Rectal smooth muscle tissue (tissue), 1 donor: Measurements from ENCODE around the gene SMAD4.
"Not testable (repeated sequence)": the region's sequence is repeated elsewhere in the genome, so short reads cannot be mapped to it uniquely, and the experiment has no call there.

Experiments
- H3K27ac ChIP-seq: one replicate; pipeline ENCODE4 v1.7.0; 2013; ENCODE audit warnings: low read depth, low read length, inconsistent platforms
- H3K27me3 ChIP-seq: one replicate; pipeline ENCODE4 v1.7.0; 2013; ENCODE audit warnings: low read length; ENCODE audit not compliant: control insufficient read depth, insufficient read depth
- H3K36me3 ChIP-seq: one replicate; pipeline ENCODE4 v1.7.0; 2013; ENCODE audit warnings: low read length; ENCODE audit not compliant: control insufficient read depth, insufficient read depth
- H3K4me1 ChIP-seq: one replicate; pipeline ENCODE4 v1.7.0; 2013; ENCODE audit warnings: low read length; ENCODE audit not compliant: control insufficient read depth, insufficient read depth
- H3K4me3 ChIP-seq: one replicate; pipeline ENCODE4 v1.7.0; 2013; ENCODE audit warnings: low read length
- H3K9ac ChIP-seq: one replicate; pipeline ENCODE4 v1.7.0; 2013; ENCODE audit warnings: low read length

SMAD4 gene

GRCh38 chr18:51083398-51083797, 53.4 kb downstream of the SMAD4 start:
- H3K27ac ChIP-seq, result no peak overlapping the region
- no peak overlapping the region for H3K4me3 ChIP-seq
- H3K4me1 ChIP-seq, result no peaks in the 10 kb centered on the region
- no peaks in the 10 kb centered on the region for H3K27me3 ChIP-seq
- H3K9ac ChIP-seq, result no peak overlapping the region
- H3K36me3 ChIP-seq, result peaks cover 11% of the 10 kb centered on the region

- H3K4me1 ChIP-seq, result no peaks in the 10 kb centered on the region
- no peak overlapping the region for H3K9ac ChIP-seq
- H3K27me3 ChIP-seq, result no peaks in the 10 kb centered on the region
- no peak overlapping the region for H3K4me3 ChIP-seq
- peaks cover 11% of the 10 kb centered on the region for H3K36me3 ChIP-seq
- H3K27ac ChIP-seq, result no peak overlapping the region
Observed at GRCh38 chr18:51088410-51088809, 58.4 kb downstream of the SMAD4 start.

DNA sequence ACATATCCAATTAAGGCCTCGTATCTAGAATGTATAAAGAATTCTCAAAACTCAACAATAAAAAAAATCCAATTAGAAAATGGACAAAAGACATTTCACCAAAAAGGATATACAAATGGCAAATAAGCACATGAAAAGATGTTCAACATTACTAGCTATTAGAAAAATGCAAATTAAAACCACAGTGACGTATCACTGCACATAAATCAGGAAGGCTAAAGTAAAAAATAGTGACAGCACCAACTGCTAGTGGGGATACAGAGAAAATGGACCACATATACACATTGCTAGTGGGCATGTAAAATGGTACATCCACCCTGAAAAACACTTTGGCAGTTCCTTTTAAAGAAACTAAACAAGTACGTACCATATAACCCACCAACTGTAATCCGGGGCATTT, 59.7 kb downstream of the SMAD4 start:
- H3K36me3 ChIP-seq, result peaks cover 8% of the 10 kb centered on the region
- no peaks in the 10 kb centered on the region for H3K27me3 ChIP-seq
- no peak overlapping the region for H3K9ac ChIP-seq

DNA sequence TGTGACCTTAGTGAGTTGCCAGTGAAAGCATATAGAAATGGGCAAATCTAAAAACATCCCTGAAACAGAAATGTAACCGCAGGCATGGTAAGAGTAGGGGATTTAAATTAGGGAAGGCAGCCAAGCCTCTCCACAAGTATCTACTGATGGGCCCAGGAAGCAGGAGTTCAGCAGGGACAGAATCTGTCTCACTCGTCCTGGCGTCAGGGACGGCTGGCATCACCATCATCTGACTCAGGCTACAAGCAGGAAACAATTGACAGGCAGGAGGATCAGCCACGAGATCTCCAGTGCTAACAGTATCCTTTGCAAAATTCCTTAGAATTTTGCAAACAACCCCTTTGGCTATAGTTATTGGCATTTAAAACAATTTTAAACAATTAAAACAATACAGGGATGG, 61.3 kb downstream of the SMAD4 start:
- no peaks in the 10 kb centered on the region for H3K27me3 ChIP-seq
- no peaks in the 10 kb centered on the region for H3K36me3 ChIP-seq
- no peak overlapping the region for H3K27ac ChIP-seq
- H3K9ac ChIP-seq, result no peak overlapping the region
- no peak overlapping the region for H3K4me3 ChIP-seq
- H3K4me1 ChIP-seq, result no peaks in the 10 kb centered on the region

More for the DNA sequence above, 59.7 kb downstream of the SMAD4 start:
- H3K27ac ChIP-seq, result no peak overlapping the region
- H3K4me1 ChIP-seq, result no peaks in the 10 kb centered on the region
- H3K4me3 ChIP-seq, result no peak overlapping the region

GRCh38 chr18:51092117-51092516, 62.1 kb downstream of the SMAD4 start:
- Histone ChIP-seq H3K27ac (no peak overlapping the region), H3K27me3 (no peaks in the 10 kb centered on the region), H3K4me1 (peaks cover 3% of the 10 kb centered on the region), H3K9ac (no peak overlapping the region), H3K36me3 (no peaks in the 10 kb centered on the region), H3K4me3 (no peak overlapping the region)

DNA sequence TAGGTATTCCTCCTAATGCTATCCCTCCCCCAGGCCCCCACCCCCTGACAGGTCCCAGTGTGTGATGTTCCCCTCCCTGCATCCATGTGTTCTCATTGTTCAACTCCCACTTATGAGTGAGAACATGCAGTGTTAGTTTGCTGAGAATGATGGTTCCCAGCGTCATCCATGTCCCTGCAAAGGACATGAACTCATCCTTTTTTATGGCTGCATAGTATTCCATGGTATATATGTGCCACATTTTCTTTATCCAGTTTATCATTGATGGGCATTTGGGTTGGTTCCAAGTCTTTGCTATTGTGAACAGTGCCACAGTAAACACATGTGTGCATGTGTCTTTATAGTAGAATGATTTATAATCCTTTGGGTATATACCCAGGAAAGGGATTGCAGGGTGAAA, 63.0 kb downstream of the SMAD4 start:
- not testable (repeated sequence) for H3K27me3 ChIP-seq, H3K27ac ChIP-seq, H3K9ac ChIP-seq, H3K4me1 ChIP-seq, H3K4me3 ChIP-seq, H3K36me3 ChIP-seq

DNA sequence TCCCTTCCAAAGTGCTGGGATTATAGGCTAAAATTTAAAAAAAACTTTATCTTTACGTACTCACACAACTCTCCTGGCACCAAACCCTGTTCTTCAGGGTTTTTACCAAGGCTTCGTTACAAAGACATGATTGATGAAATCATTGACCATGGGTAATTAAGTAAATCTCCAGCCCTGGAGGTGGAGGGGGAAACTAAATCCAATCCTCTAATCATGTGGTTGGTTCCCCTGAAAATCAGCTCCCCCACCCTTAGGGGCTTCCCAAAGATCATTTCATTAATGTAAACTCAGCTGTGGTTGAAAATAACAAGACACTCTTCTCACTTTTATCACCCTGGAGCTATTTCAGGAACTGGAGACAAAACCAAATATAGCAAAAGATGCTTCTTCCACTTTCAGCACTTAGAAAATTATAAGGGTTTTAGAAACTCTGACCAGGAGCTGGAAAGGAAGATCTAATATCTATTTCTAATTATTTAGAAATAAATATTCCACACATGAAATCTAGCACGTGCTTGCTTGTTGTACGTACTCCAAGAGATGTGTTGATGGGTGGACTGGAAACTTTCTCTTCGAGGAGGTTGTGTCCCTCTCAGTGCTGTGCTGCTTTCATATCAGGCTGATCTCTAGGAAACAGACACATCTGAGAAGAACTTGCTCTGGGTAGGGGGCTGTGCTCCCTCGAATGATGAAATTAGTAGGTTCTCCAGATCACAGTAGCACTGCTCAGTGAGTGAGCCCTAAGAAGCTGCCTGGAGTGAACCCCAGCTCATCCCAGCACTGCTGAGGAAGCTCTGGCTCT, 67.2 kb downstream of the SMAD4 start:
- H3K9ac ChIP-seq, result no peak overlapping the region
- no peak overlapping the region for H3K4me3 ChIP-seq
- no peaks in the 10 kb centered on the region for H3K27me3 ChIP-seq
- no peaks in the 10 kb centered on the region for H3K36me3 ChIP-seq
- H3K27ac ChIP-seq, result peak overlapping the region; percentile 64
- peaks cover 11% of the 10 kb centered on the region for H3K4me1 ChIP-seq

- no peak overlapping the region for H3K9ac ChIP-seq
- H3K4me3 ChIP-seq, result no peak overlapping the region
- H3K27me3 ChIP-seq, result no peaks in the 10 kb centered on the region
- no peaks in the 10 kb centered on the region for H3K36me3 ChIP-seq
- H3K4me1 ChIP-seq, result peaks cover 11% of the 10 kb centered on the region
- peak overlapping the region; percentile 64 for H3K27ac ChIP-seq
Observed at GRCh38 chr18:51098082-51098481, 68.1 kb downstream of the SMAD4 start.

- Histone ChIP-seq H3K27me3 (no peaks in the 10 kb centered on the region), H3K4me3 (no peak overlapping the region), H3K36me3 (no peaks in the 10 kb centered on the region), H3K4me1 (peaks cover 11% of the 10 kb centered on the region), H3K9ac (no peak overlapping the region), H3K27ac (no peak overlapping the region)
Observed at GRCh38 chr18:51098513-51098912, 68.5 kb downstream of the SMAD4 start.

- Histone ChIP-seq H3K36me3 (no peaks in the 10 kb centered on the region), H3K4me3 (no peak overlapping the region), H3K27me3 (no peaks in the 10 kb centered on the region), H3K4me1 (peaks cover 11% of the 10 kb centered on the region), H3K27ac (no peak overlapping the region), H3K9ac (no peak overlapping the region)
Observed at GRCh38 chr18:51100385-51101120, 70.5 kb downstream of the SMAD4 start.

DNA sequence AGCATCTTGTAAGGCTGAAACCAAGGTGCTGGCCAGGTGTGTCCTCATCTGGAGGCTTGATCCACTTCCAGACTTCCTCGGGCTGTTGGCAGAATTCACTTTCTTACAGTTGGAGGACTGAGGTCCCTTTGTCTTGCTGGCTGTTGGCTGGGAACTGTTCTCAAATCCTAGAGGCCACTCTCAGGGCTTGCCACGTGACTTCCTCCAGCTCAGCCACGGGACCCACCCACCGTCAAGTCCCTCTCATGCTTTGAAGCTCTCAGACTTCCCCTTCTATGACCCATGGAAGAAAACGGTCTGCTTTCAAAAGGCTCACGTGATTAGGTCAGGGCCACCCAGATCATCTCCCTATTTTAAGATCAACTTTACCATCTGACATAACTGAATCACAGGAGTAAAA, 77.1 kb downstream of the SMAD4 start:
- H3K9ac ChIP-seq, result no peak overlapping the region
- no peaks in the 10 kb centered on the region for H3K36me3 ChIP-seq
- no peak overlapping the region for H3K27ac ChIP-seq
- no peak overlapping the region for H3K4me3 ChIP-seq
- no peaks in the 10 kb centered on the region for H3K4me1 ChIP-seq
- no peaks in the 10 kb centered on the region for H3K27me3 ChIP-seq

- no peak overlapping the region for H3K27ac ChIP-seq
- H3K36me3 ChIP-seq, result no peaks in the 10 kb centered on the region
- no peak overlapping the region for H3K4me3 ChIP-seq
- no peak overlapping the region for H3K9ac ChIP-seq
- H3K27me3 ChIP-seq, result no peaks in the 10 kb centered on the region
- no peaks in the 10 kb centered on the region for H3K4me1 ChIP-seq
Observed at GRCh38 chr18:51107598-51108305, 77.7 kb downstream of the SMAD4 start.
